Gastrocnemius medialis (tissue), 4 donors: ENCODE results near the gene MSI2. TPM values are rescaled to one million over a fixed set of nuclear protein-coding genes. Genes with fewer than 3 reads are reported as not detected.

Experiments used
- ATAC-seq, 2 donors: fragments of 150-250 bp; one replicate each; pipeline ENCODE4 v1.9.1; 2016
- DNase-seq, 2 donors: peaks; one replicate each; pipeline ENCODE4 v3.0.0-alpha.2; 2019
- H3K27ac ChIP-seq, 4 donors: fragments of 200-600 bp; sonication (generic); 1 replicate in 1 of 4; 2 replicates in 3 of 4; pipeline ENCODE4 v1.5.1; 2016 to 2018; ENCODE audit warnings: mild to moderate bottlenecking in 2 of 4, moderate library complexity in 1 of 4
- H3K27me3 ChIP-seq, 3 donors: fragments of 200-600 bp; sonication (generic) in 2 of 3; 1 replicate in 1 of 3; 2 replicates in 2 of 3; pipeline versions ENCODE4 v1.5.1 to v1.6.0; 2016 to 2019; ENCODE audit warnings: mild to moderate bottlenecking in 1 of 3, moderate library complexity in 1 of 3
- H3K36me3 ChIP-seq, 2 donors: fragments of 200-600 bp; sonication (generic) in 1 of 2; one replicate each; pipeline ENCODE4 v1.5.1; 2017 to 2018
- H3K4me1 ChIP-seq, 2 donors: fragments of 200-600 bp; sonication (generic) in 1 of 2; one replicate each; pipeline ENCODE4 v1.5.1; 2016 to 2017; ENCODE audit warnings: mild to moderate bottlenecking in 2 of 2
- H3K4me3 ChIP-seq, 4 donors: fragments of 200-600 bp; sonication (generic) in 3 of 4; 1 replicate in 1 of 4; 2 replicates in 3 of 4; pipeline ENCODE4 v1.5.1; 2016 to 2019; ENCODE audit warnings: mild to moderate bottlenecking in 2 of 4
- H3K9me3 ChIP-seq, 3 donors: fragments of 200-600 bp; sonication (generic) in 2 of 3; 1 replicate in 1 of 3; 2 replicates in 2 of 3; pipeline ENCODE4 v1.5.1; 2016 to 2019
- CTCF ChIP-seq, 5 experiments: fragments of 450-650 bp in 3 of 5; fragments of 200-600 bp in 2 of 5; sonication (generic) in 2 of 5; IDR thresholded peaks in 4 of 5; conservative IDR thresholded peaks in 1 of 5; 1 replicate in 4 of 5; 2 replicates in 1 of 5; pipeline ENCODE4 v1.5.1; 2016 to 2019; ENCODE audit warnings: antibody characterized with exemption in 5 of 5, mild to moderate bottlenecking in 3 of 5, moderate library complexity in 3 of 5
- POLR2A ChIP-seq, 2 donors: fragments of 450-650 bp; IDR thresholded peaks; one replicate each; pipeline ENCODE4 v1.6.1; 2017; ENCODE audit warnings: antibody characterized with exemption in 2 of 2, mild to moderate bottlenecking in 2 of 2, moderate library complexity in 2 of 2
- in situ Hi-C, 4 donors: fragments of 200-750 bp; cut with MboI; loops; one replicate each; pipeline versions ENCODE4 v1.15.0 to v1.8.0; 2017; ENCODE audit warnings: low sequenced_read_pairs in 4 of 4
- intact Hi-C: fragments of 100-400 bp; cut with DNase I; formaldehyde crosslinking; loops from one replicate; pipeline ENCODE4 v1.15.1; 2023; ENCODE audit warnings: low total_unique reads
- total RNA-seq, 4 donors: library from RNA; depleted of rRNA; stranded (reverse); fragments of >200 nt; gene quantifications; one replicate each; pipeline versions ENCODE4 v1.1.0 to v1.2.3, GENCODE V29; 2016

Gene MSI2
- total RNA-seq, 4 donors from 2014 or later: 33.1 to 66.2 (median 48.5) TPM

- H3K27ac ChIP-seq: peak overlapping the region; percentile 79 to 83 (median 80)
- H3K27me3 ChIP-seq: no peaks in the 10 kb centered on the region
- no peak for TF ChIP-seq CTCF (IDR thresholded peaks at IDR 0.05 in 4 of 5, conservative IDR thresholded peaks at IDR 0.05 in 1 of 5)
- TF ChIP-seq POLR2A (IDR thresholded peaks at IDR 0.05): no peak
- DNase-seq (peak in 1 of 2 donors; percentile 37), ATAC-seq (peak in 1 of 2 donors; percentile 45)
- no peaks in the 10 kb centered on the region for H3K36me3 ChIP-seq
- peak overlapping the region in 1 of 4 donors; percentile 2 for H3K4me3 ChIP-seq
- H3K4me1 ChIP-seq: peaks cover 41 to 56% of the 10 kb centered on the region in 2 donors
- intact Hi-C loops (loop anchor here (5.0 kb wide), 1 partner anchor 363 kb away; no protein-coding TSS in a partner anchor), in situ Hi-C loops (no loop called here)
- no peaks in the 10 kb centered on the region for H3K9me3 ChIP-seq
These were observed 349.4 kb downstream of the MSI2 start for GRCh38 chr17:57605675-57606105.

DNA sequence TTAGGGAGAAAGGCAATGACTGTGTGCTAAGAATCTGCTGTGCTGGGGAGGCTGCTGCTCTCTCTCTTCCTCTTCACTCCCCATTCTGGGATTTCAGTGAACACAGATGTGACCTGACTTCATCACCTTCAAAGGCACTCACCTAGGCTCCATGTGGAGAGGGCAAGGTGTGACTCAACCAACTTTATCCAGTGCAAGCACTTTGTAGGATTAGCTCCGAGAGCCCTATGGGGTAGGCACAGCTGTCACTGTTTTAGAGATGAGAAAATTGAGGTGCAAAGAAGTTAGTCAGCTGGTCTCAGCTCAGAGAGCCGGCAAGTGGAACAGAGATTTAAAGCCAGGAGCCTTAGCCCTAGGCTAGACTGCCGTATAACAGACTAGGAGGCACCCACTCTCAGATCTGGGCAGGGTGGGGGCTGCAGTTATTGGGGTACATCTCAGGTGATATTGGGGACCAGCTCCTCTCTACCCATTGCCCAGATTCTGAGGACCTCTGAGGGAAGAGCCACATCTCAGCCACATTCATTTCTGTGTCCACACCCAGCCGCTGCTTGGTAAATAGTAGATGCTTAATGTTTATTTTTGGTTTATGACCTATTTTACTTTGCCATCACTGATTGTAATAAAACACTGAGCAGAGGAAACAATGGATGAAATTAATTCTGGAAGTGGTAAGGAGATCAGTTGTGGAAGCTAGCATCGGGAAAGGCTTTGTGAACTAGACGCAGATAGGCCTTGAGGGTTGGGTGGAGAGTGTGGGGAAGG, 350.0 kb downstream of the MSI2 start:
- no peaks in the 10 kb centered on the region for H3K27me3 ChIP-seq
- DNase-seq (peak in 1 of 2 donors; percentile 13), ATAC-seq (peak in 1 of 2 donors; percentile 15)
- in situ Hi-C loops (no loop called here), intact Hi-C loops (loop anchor here (5.0 kb wide), 1 partner anchor 364 kb away; no protein-coding TSS in a partner anchor)
- TF ChIP-seq CTCF (IDR thresholded peaks at IDR 0.05 in 4 of 5, conservative IDR thresholded peaks at IDR 0.05 in 1 of 5) (no peak), POLR2A (IDR thresholded peaks at IDR 0.05) (no peak)
- no peaks in the 10 kb centered on the region for H3K9me3 ChIP-seq
- H3K4me3 ChIP-seq: no peak overlapping the region
- H3K4me1 ChIP-seq: peaks cover 41 to 56% of the 10 kb centered on the region in 2 donors
- H3K27ac ChIP-seq: peak overlapping the region; percentile 79 to 83 (median 80)
- no peaks in the 10 kb centered on the region for H3K36me3 ChIP-seq

DNA sequence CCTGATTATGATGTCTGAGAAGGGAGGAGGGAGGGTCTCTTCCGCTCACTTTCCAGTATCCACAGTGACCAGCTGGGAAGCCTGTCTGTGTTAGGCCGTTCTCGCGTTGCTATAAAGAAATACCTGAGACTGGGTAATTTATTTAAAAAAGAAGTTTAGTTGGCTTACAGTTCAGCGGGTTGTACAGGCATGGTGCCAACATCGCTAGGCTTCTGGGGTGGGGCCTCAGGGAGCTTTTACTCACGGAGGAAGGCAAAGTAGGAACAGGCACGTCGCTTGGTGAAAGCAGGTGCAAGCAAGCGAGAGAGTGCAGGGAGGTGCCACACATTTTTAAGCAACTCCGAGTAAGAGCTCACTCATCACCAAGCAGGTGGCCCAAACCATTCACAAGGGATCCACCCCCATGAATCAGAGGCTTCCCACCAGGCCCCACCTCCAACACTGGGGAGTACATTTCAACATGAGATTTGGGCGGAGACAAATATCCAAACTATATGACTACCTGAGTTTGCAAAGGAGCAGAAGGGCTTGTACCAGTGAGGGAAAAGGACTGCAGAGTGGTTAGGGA, 351.3 kb downstream of the MSI2 start:
- DNase-seq (peak in 1 of 2 donors; percentile 67), ATAC-seq (peak; percentile 7 to 52)
- in situ Hi-C loops (no loop called here), intact Hi-C loops (loop anchor here (5.0 kb wide), 1 partner anchor 365 kb away; no protein-coding TSS in a partner anchor)
- Histone ChIP-seq H3K4me3 (no peak overlapping the region), H3K9me3 (no peaks in the 10 kb centered on the region), H3K36me3 (no peaks in the 10 kb centered on the region), H3K4me1 (peaks cover 42 to 56% of the 10 kb centered on the region in 2 donors), H3K27me3 (no peaks in the 10 kb centered on the region), H3K27ac (peak overlapping the region; percentile 79 to 83 (median 80))
- no peak for TF ChIP-seq POLR2A (IDR thresholded peaks at IDR 0.05)
- TF ChIP-seq CTCF (IDR thresholded peaks at IDR 0.05 in 4 of 5, conservative IDR thresholded peaks at IDR 0.05 in 1 of 5): no peak

DNA sequence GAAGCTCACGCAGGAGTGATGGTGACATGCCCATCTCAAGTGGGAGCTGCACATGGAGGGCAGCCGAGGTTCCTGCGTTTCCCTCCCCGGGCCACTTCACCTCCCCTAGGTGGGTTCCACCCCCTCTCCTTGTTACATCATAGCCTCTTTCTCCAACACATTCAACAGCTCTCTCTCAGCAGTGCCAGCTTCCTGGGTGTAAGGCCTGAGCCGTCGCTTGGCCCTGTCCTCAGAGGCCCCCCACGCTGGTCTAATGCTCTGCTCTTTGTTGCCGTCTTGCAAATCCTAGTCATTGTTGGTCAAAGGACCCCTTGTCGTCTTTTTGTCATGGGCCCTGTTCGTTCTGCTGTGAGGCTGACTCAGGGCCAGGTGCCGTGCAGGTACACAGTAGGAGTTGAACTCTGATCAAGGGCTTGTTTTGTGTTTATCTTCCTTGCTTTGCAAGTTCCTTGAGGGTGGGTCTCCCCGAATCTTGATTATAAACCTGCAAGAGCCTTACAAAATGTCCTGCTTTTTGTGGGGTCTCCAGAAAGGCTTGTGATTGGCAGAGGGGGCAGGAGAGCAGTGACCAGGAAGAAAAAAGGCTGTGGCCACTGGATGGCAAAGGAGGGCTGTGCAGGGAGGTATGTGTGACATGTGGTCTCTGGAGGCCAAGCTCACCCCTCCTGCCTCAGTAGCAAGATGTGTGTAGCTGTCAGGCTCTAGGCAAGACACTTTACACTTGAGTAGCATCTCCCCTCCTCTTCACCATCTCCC, 352.2 kb downstream of the MSI2 start:
- Histone ChIP-seq H3K27me3 (no peaks in the 10 kb centered on the region), H3K4me1 (peaks cover 43 to 54% of the 10 kb centered on the region in 2 donors), H3K9me3 (no peaks in the 10 kb centered on the region), H3K4me3 (no peak overlapping the region), H3K27ac (peak overlapping the region; percentile 6 to 83 (median 74)), H3K36me3 (no peaks in the 10 kb centered on the region)
- in situ Hi-C loops (no loop called here), intact Hi-C loops (loop anchor here (5.0 kb wide), 1 partner anchor 366 kb away; no protein-coding TSS in a partner anchor)
- TF ChIP-seq POLR2A (IDR thresholded peaks at IDR 0.05) (no peak), CTCF (IDR thresholded peaks at IDR 0.05 in 4 of 5, conservative IDR thresholded peaks at IDR 0.05 in 1 of 5) (no peak)
- ATAC-seq (no peak), DNase-seq (peak in 1 of 2 donors; percentile 12)
